ENCODE measurements around the gene TMCO5A. TPM values are rescaled to one million over a fixed set of nuclear protein-coding genes. Genes with fewer than 3 reads are reported as not detected.

Gene TMCO5A
- total and polyA plus RNA-seq, 2 of the 13 experiments (the other 11 are each of a cell fraction or from before 2014, with no cell fraction given), result not detected

GRCh38 chr15:37903919-37904625, 30.4 kb upstream of the TMCO5A start (continued):
- TF ChIP-seq ZNF142 (CRISPR knock-in tag; IDR thresholded peaks at IDR 0.05), result no peak
- no peak for TF ChIP-seq PBX2 (CRISPR knock-in tag; IDR thresholded peaks at IDR 0.05)
- no peak for TF ChIP-seq ZZZ3 (CRISPR knock-in tag; IDR thresholded peaks at IDR 0.05; ENCODE audit: borderline replicate concordance)
- no peak for TF ChIP-seq SMAD9 (CRISPR knock-in tag; IDR thresholded peaks at IDR 0.05)
- no peak for TF ChIP-seq ZNF780A (CRISPR knock-in tag; IDR thresholded peaks at IDR 0.05)
- no peak for TF ChIP-seq HNRNPH1 (optimal IDR thresholded peaks at IDR 0.05; ENCODE audit: low read depth, low read length)
- no peak for TF ChIP-seq ZBTB7A (CRISPR knock-in tag; IDR thresholded peaks at IDR 0.05)
